ENCODE data around the gene RP9.
A peak's percentile ranks its signal among the peaks of the same experiment; 100 is the strongest.

RP9 gene

DNA sequence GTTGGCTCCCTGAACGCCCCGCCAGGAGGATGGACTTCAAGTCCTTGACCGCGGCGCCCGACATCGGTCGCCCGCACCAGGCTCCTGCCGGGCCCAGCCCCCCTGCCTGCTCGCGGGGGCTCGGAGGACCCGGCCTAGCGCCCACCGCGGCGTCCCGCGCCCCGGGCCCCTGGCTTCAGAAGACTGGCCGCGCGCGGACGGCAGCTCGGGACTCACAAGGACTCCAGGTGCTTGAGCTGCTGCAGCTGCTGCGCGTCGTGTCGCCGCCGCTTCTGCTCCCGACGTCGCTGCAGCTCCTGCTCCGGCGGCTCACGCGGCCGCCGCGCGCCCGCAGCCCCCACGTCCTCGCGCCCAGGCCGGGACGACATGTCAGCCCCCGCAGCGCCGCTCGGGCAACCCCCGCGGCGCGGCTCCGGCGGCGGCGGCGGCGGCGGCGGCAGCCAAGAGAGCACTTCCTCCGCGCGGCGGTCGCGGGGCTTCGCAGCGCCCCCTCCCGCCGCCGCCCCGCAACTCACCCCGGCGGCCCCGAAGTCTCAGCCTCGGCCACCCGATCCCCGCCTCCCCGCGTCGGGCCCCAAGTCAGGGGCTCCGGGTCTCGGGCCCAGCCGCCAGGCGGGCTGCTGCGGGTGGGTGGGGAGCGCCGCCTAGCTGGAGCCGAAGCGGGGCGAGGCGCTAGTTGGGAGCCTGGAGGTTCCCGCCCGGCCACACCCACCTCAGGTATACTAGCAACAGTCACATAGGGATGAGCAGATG is at the start of gene RP9:
Gene RP9 (minus strand): TSS at position 400 of the 753 bp plus-strand sequence. CDS start 32 bp downstream, at position 368.
- DNase-seq (ENCODE audit: low read depth in 2 of 2): peak; percentile 57 to 70

GRCh38 chr7:33157781-33158180 is 48.6 kb upstream of the RP9 start:
- DNase-seq (ENCODE audit: low read depth in 2 of 2): no peak

DNA sequence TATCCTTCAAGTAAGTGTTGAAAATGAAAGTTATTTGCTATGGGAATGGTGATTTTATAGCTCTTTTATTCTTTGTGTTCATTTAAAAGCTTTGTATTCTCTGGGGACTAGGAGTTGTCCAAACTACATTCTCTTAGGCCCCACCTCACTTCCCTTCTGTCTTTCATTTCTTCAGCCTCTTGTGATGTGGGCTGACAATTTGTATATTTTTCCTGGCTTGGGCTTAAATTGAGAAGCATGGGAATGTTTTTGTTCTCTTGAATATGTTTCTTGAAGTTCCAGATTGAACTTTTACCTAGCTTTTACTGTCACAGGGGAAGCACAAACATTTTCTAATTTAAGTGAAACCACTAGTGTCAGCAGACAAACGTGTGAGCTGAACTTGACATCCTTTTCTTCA is 48.1 kb upstream of the RP9 start:
- DNase-seq (ENCODE audit: low read depth in 2 of 2): no peak

- no peak for DNase-seq (ENCODE audit: low read depth in 2 of 2)
Measured at GRCh38 chr7:33156441-33156840, 47.2 kb upstream of the RP9 start.

DNA sequence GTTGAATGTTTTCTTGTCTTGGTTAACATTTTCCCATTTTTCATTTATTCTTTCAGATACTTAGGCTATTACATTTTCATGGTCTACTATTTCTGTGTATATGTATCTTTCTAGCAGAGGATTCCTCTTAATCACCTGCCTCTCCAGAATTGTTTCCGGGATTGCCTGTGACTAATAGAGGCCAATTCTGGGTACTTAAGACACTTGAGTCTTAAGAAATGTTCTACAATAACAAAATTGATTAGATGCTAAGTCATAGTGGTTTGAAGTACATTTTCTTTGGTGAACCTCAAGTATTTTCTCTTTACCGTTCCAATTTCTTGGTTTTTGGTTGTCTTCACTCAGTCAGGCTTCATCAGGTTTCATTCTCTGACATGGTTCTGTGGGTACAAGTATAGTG is 46.6 kb upstream of the RP9 start:
- DNase-seq (ENCODE audit: low read depth in 2 of 2): no peak

- DNase-seq (ENCODE audit: low read depth in 2 of 2): no peak
Measured at GRCh38 chr7:33152087-33152486, 42.9 kb upstream of the RP9 start.

DNA sequence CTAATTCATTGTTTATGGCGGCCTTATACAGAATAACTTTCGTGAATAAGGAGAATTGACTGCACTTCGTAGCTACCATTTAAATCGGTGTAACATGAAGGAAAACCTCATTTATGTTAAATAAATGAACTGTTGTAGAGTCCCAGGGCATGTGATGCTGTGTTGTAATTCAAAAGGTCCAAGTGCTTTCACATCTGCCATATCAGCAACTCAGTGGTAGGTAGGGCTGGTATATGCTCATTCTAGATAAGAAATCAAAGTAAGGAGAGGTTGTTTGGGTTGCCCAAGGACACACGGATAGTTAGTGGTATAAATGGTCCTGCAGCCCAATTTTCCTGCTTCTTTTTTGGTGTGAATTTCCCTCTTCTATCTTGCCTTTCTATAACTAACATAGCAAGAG is 36.0 kb upstream of the RP9 start:
- no peak for DNase-seq (ENCODE audit: low read depth in 2 of 2)

GRCh38 chr7:33143996-33144718 is 35.0 kb upstream of the RP9 start:
- DNase-seq (ENCODE audit: low read depth in 2 of 2): no peak

GRCh38 chr7:33142585-33142984 is 33.4 kb upstream of the RP9 start:
- DNase-seq (ENCODE audit: low read depth in 2 of 2): no peak

GRCh38 chr7:33137103-33137502 is 27.9 kb upstream of the RP9 start:
- no peak for DNase-seq (ENCODE audit: low read depth in 2 of 2)

GRCh38 chr7:33130184-33130583 is 21.0 kb upstream of the RP9 start:
- no peak for DNase-seq (ENCODE audit: low read depth in 2 of 2)

GRCh38 chr7:33129806-33130153 is 20.6 kb upstream of the RP9 start:
- no peak for DNase-seq (ENCODE audit: low read depth in 2 of 2)

DNA sequence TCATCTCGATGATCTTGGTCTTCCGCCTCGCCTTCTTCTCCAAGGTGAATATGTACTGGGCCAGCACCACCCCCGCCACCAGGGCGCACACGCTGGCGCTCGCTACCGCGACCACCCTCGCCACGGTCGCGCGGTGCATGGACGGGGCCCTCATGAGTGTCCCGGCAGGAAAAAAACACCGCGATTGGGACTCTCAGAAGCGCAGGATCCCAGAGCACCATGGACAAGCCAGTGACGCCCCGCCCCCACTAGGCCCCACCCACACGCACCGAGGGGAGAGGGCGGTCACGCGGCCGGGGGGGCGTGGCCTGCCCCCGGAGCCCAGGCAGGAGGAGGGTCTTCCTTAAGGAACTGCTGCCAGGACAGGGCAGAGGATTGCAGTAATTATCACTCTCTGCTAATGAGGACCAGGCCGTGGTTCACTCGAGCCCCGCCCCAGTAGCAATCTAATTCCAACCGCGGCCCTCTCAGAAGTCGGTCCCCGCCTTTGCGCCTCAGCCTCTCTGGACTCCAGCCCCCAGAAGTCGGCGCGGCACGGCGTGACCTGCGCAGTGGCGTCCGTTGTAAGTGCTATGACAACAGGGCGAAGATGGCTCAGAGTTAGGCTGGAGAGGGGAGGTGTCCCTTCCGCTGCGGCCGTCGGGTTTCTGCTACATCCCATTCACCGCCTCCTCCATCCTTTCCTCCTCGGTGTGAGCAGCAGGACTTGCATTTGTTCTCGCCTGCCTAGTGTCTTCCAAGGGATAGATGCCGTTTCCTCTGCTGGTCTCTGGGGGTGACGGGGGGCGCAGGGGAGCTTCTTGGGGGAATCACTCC is 20.0 kb upstream of the RP9 start, which contains the start of gene BBS9:
Gene BBS9 (plus strand): TSS at position 575 of the 816 bp plus-strand sequence. CDS start 16,689 bp downstream, outside the sequence.
- peak; percentile 82 to 91 for DNase-seq (ENCODE audit: low read depth in 2 of 2)

GRCh38 chr7:33128631-33128989 is 19.4 kb upstream of the RP9 start:
- DNase-seq (ENCODE audit: low read depth in 2 of 2): no peak

DNA sequence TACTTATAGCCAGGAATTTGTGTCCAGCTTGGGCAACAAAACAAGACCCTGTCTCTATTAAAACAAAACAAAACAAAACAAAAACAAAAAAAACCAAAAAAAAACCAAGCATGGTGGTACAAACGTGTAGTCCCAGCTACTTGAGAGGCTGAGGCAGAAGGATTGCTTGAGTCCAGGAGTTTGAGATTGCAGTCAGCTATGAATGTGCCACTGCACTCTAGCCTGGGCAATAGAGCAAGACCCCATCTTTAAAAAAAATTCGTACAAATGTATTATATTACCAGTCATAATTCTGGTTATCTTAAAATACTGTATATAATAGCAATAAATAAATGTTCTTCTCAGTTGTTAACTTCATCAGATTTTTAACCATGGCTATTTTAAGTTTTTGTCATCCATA is 17.9 kb upstream of the RP9 start:
- DNase-seq (ENCODE audit: low read depth in 2 of 2): no peak

DNA sequence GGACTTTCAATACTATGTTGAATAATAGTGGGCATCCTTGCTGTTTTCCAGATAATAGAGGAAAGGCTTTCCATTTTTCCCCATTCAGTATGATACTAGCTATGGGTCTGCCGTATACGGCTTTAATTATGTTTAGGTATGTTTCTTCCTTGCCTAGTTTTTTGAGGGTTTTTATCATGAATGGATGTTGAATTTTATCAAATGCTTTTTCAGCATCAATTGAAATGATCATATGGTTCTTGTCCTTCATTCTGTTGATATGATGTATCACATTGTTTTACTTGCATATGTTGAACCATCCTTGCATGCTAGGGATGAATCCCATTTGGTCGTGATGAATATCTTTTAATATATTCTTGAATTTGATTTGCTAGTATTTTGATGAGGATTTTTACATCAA is 9.2 kb upstream of the RP9 start:
- DNase-seq (ENCODE audit: low read depth in 2 of 2): no peak

- DNase-seq (ENCODE audit: low read depth in 2 of 2): no peak
Measured at GRCh38 chr7:33114976-33115375, 5.8 kb upstream of the RP9 start.

DNA sequence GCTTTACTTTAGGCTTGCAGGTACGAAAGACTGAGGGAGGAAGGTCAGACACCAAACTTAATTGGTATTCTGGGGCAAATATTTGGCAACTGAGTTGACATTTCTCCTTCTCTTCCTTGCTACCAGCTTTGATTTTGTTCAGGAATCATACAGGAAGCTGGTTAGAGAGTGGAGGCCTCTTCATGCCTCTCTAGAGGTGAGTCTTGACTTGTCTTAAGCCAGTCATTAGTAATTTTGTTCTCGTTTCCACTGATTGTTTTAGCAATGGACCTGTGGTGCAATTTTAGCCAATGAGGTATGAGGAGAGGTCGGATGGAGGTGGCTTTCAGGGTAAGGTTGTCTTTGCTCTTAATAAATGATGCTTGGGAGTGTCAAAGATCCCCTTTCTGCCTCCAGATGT is 2.4 kb upstream of the RP9 start:
- no peak for DNase-seq (ENCODE audit: low read depth in 2 of 2)

GRCh38 chr7:33109758-33110238 is 594 bp upstream of the RP9 start:
- no peak for DNase-seq (ENCODE audit: low read depth in 2 of 2)

GRCh38 chr7:33108554-33109004 is 625 bp downstream of the RP9 start:
- DNase-seq (ENCODE audit: low read depth in 2 of 2): peak in 1 of 2 experiments; percentile 18

DNA sequence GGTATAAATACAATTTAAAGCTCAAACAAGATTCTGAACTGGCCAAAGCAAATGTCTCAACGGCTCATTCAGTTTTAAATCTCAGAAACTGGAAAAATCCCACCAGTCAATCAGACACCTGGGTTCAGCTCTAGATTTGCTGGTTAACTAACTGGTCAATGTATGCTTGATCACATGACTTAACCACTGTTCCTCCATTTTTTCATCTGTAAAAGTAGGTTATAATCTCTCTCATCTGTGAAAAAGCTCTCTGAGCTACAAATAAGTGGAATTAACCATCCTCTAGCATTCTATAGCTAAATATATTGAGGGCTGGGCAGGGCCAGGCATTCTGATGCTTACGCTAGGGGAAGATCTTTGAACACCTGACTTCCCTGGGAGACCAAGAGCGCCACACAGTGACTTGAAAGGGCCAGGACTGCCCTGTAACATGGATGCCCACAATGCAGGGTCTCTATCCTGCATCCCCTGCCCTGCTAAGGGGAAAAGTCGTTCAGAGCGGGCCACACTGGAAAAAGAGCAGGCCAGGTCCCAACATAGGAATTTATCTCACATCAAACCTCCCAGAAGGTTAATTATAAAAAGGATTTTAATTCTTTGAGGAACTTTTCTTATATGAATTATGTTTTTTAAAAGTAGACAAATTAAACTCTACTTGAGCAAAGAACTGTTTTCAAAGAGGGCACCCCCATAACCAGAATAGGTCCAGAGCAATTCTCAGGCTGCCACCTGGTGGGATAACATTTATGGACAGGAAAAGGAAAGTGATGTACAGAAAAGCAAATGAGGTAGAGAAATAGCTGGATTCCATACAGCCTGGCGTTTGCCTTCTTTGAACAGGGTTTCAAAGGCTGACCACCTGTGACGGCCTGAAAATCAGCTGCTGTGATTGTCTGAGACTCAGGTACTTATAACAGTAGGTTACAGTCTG is 1.8 kb downstream of the RP9 start:
- DNase-seq (ENCODE audit: low read depth in 2 of 2): no peak
